CD4-positive, alpha-beta T cell treated with Interleukin-6 at 100 ng/mL for 8 hours (primary cell): ENCODE data around the gene SUMF1.

Experiments
- DNase-seq: peaks from one replicate; pipeline ENCODE4 v3.0.0-alpha.2; 2020; ENCODE audit warnings: mixed read lengths, low spot score

The SUMF1 gene

GRCh38 chr3:4466741-4467521 is at the start of gene SUMF1:
Gene SUMF1, minus strand, starts transcription at chr3:4467269. Its CDS starts 24 bp downstream, at chr3:4467245.
- DNase-seq: peak; percentile 68

- DNase-seq: no peak
Measured at GRCh38 chr3:4515916-4516579, 49.0 kb upstream of the SUMF1 start.

GRCh38 chr3:4514916-4515315 is 47.8 kb upstream of the SUMF1 start:
- DNase-seq: no peak

DNA sequence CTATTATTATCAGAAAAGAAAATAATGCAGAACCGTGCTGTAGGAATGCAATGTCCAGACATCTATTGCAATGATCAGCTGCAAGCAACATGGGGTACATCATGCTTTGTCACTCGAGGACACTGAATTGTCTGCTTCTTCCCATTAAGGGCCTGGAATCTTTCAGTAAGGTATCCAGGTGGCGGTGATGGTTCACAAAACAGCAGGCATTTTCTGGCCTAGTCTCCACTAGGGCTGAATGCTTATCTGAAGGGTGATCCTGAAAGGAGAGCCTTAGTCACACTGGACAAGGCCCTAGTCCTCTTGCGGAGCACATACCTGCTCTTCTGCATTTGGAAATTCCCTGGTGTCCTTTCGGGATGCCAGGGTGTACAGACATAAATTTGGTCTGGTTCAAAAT is 47.3 kb upstream of the SUMF1 start:
- no peak for DNase-seq

- DNase-seq: no peak
Measured at GRCh38 chr3:4512895-4513616, 46.0 kb upstream of the SUMF1 start.

- DNase-seq: no peak
Measured at GRCh38 chr3:4511491-4512262, 44.6 kb upstream of the SUMF1 start.

DNA sequence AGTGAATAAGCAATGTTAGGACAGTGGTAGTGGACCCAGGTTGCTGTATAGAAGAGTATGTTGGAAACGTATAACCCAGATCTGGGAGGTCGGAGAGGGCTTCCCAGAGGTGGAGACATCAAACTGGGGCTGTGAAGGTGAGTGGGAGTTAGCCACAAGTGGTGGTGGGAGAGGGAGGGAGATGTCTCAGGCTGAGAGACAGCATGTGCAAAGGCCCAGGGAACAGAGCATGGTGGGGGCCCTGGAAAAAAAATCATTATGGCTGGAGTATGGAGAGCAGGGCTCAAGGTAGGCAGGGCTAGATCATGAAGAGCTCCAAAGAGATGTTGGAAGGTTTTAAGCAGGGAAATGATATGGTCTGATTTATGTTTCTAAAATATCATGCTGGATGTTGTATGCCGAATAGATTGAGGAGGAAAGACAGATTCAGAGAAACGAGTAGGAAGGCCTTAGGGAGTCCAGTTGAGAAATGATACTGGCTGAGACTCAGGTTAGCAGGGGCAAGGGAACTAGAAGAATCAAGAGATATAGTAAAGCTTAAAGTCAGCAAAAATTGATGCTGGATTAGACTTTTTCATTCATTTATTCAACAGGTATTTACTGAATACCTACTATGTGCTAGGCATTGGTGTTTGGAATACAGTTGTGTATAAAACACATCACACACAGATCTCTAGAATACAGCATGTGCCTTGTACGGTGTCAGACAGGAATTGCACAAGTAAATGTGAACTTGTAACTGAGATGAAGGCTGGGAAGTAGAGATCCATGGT is 43.1 kb upstream of the SUMF1 start:
- DNase-seq: no peak

DNA sequence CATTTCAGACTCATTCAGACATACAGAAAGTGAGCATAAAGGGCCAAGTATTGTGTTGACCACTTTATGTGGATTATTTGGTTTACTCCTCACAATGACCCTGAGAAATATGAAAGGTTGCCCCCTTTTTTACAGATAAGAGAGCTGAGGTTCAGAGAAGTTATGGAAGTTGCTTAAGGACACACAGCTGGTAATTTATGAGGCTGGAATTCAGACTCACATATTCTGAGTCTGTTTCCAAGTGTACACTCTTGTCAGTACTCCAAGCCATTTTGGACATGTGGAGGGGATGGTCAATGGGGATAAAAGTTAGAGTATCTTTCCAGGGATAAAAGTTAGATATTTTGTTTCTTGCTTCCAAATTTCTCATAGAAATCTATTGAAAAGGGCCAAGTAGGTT is 42.0 kb upstream of the SUMF1 start:
- no peak for DNase-seq

DNA sequence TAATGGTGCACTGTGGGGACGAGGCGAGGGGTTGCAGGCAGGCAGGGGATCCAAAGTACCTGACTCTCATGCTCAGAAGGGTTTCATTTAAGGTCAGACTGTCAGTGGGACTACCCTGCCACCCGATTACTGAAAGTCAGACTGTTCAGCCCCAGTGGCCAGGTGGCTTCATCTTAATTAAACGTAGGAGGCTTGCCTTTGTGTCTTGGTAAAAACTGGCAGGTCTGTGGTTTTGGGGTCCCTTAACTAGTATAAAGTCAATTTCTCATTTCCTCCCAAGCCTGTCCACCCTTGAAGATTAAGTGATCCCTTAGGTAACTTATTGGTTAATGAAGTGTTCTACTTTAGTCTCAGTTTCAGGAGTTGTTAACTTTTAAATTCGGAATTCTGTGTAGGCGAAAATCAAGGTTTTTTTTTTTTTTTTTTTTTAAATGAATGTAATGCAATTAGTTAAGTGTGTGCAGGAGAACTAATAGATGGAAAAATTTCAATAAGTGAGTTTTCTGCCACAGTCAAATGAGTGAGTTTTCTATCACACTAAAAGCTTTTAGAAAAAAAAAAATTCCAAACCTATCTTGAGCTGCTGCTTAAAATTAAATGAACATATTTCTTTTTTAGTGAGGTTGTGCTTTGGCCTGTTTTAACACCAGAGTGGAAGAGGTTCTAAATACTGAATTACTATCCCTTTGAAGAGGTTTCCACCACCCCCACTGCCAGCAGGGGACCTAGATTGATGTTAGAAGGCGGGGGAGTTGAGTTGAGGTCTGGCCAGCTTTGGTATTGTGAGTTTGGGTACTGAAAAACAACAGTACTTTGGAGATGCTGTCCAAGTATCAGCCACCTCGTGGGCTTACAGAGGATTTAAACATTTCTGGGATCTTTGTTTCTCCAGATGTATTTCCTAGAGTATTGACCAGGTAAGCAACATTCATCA is 41.2 kb upstream of the SUMF1 start:
- no peak for DNase-seq

DNA sequence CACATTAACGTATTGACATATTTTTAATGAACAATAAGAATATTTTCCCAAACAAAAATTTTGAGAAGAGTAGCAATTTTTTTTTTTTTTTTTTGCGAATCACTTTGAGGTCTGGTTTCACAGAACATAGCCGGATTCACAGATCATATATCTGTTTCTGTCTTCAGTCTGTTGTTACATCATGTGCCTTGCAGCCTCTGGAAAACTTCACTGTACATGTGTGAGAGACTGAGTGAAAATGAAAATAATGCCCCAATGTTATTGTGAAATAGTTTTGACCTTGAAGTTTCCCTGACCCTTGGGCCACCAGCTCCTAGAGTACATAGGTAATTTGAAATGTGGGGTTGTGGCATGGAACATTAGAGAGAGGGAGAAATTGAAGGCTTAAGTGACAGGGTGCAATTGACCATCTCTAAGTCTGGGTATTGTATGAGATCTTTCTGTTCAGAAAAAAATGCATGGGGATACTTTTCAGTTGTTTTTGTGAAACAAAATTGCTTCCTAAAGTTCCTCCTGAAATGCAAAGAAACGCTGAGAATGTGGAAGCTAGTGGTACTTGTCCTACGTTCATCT is 40.0 kb upstream of the SUMF1 start:
- DNase-seq: no peak

DNA sequence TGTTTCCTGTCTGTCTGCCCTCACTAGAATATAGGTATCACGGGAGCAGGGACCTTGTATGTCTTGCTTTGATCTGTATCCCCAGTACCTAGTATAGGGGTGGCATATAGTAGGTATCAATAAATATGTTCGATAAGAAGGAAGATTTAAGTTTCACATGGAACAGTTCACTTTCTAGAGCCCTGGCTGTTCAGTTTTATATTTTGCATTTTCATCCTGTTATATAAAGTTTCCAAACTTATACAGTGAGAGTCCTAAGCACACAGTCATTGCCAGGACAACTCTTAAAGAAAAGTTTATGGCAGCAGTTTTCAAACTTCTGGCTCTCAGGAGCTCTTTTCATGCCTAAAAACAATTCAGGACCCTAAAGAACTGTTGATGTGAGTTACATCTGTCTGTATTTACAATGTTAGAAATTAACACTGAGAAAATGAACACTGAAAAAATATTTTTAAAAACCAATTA is 39.5 kb upstream of the SUMF1 start:
- no peak for DNase-seq

- DNase-seq: no peak
Measured at GRCh38 chr3:4505688-4506558, 38.9 kb upstream of the SUMF1 start.

DNA sequence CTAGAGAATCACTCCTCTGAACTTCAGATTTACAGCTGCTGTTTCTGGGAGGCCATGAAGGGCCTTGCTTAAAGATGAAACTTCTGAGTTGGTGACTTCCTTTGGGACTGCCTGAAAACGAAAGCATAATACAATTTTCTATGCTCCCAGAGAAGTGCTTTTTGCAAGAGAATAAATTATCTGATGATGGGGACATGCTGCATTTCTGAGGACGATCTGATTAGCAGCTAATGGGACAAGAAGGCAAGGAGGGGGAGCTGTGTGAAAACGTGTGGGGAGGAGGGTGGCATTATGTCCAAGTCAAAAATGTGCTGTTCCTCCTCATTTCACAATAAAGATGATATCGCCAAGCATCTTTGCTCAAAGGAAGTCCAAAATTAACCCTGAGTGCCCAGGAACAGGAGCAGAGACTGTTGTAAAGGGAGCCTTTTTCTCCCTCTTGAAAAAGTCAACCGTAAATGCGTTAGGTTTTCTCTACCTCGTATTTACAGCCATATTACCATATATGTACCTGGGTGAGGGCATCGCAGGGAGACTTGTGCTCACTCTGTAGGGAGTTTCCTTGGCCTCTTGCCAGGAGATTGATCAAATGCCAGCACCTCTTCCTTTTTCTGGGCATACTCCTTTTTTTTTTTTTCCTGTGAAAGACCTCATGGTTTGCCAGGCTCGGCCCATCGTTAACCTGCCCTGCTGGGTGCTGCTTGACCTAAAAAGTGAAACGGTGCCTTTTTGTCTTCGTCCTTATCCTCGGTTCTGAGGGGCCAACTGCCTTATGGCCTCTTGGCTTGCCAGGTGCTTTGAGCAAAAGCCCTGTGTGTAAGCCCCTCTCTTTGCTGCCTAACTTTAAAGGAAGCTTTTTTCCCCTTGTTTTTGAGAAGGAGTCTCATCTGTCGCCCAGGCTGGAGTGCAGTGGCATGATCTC is 37.5 kb upstream of the SUMF1 start:
- DNase-seq: peak; percentile 56

DNA sequence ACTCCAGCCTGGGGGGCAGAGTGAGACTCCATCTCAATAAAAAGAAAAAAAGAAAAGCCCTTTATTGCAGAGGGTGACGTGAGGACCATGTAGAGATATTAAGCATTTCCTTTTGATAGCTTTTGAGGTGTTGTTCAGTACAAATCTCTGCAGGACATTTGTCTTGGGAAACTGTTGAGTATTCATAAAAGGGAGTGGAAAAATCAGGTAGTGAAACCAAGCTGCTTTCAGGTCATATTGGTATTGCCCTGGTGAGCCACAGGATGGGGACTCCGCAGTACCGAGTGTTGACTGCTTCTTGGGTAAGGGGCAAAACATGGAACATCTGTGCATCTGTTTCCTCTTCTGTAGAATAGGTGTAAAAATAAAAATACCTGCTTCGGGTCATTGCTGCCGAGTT is 36.0 kb upstream of the SUMF1 start:
- no peak for DNase-seq

GRCh38 chr3:4501927-4502326 is 34.9 kb upstream of the SUMF1 start:
- no peak for DNase-seq

DNA sequence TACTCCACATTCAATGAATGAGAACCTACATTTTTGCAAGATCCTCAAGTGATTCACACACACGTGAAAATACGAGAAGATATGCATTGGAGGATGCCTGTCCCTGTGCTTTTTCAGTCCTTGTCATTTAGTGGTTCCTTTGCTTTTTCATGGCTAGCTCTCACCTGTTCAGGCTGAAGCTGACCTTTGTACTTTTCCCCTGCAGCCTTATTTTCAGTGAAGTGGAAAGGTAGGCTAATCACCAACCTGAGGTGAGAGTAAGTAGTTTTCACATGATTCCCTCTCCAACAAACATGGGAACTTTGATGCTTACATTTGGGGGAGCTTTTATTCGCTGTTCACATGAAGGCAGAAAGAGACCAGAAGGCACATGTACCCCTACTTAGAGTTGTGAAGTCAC is 34.4 kb upstream of the SUMF1 start:
- no peak for DNase-seq

DNA sequence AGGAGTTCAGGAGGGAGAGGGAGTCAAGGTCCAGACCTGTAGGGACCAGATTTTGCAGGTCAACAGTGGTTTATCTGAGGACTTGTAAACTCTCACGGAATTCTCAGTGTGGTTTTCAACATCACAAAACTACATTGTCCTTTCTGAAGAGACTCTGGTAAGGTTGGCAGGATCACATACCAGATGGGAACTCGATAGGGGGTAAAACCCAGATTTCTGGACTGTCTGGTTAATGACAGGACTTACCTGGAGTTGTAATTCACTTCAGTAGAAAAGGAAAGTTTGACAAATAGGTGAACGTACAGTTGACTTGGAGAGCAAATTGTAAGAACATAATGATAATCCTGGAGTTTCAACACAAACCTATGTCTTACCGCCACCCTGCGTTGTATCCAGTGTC is 31.4 kb upstream of the SUMF1 start:
- no peak for DNase-seq

DNA sequence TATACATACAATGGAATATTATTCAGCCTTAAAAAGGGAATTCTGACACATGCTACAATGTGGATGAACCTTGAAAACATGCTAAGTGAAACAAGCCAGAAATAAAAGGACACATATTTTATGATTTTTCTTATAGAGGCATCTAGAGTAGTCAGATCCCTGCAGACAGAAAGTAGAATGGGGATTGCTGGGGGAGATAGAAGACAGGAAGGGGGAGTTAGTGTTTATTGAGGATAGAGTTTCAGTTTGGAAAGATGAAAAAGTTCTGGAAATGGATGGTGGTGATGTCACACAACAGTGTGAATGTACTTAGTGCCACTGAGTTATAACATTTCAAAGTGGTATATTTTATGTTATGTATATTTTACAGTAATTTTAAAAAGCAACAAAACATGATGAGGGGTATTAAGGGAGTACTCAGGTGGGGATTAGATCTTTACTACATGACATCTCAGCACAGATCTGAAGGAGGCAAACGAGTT is 30.8 kb upstream of the SUMF1 start:
- no peak for DNase-seq
